Stomach (tissue), 4 donors: Measurements from ENCODE around the gene ERC2.

Source experiments
- CTCF ChIP-seq, 7 experiments: fragments of 450-650 bp in 4 of 7; fragments of 200-600 bp in 3 of 7; sonication (generic) in 3 of 7; IDR thresholded peaks; one replicate each; pipeline ENCODE4 v1.5.1; 2016 to 2019; ENCODE audit warnings: antibody characterized with exemption in 7 of 7, control low read depth in 2 of 7, mild to moderate bottlenecking in 1 of 7
- POLR2A ChIP-seq, 4 donors: fragments of 450-650 bp; IDR thresholded peaks; one replicate each; pipeline ENCODE4 v1.6.1; 2016; ENCODE audit warnings: antibody characterized with exemption in 4 of 4, control low read depth in 2 of 4, mild to moderate bottlenecking in 1 of 4, moderate library complexity in 1 of 4

DNA sequence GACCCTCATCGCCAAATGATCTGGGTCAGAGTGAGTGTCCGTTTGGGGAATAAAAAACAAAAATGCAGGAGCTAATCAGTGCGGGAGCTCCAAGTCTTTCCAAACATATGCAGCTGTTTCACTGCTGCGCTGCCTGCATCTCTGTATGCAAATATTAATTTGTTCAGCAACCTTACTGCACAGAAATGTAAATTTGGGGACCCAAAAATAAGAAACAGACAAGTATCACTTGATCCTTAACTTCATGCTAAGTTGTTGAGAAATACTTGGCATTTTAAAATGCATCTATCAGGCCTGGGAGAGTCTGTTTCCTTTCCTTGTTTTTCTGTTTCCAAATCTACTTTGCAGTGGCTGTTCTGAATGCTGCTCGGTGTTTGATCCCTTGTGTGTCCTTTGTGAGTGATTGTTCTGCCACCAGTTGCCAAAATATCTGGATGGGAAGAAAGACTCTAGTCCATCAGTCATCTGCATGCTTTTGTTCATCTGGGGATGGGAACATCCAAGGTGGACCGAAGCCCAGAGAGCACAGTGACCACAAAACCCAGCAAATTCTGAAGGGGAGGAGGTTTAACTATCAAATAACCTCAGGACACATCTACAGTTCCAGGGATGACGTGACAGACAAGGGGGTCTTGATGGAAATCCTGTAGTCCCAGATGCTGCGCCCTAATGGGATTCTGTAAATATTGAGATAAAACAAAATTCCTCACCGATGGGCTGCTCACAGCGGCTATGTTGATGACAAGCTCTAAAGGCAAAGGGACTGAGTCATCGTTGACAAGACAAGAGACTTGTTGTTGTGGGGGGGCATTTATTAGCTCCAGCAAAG, 781.6 kb downstream of the ERC2 start:
- TF ChIP-seq POLR2A (IDR thresholded peaks at IDR 0.05) = no peak
- TF ChIP-seq CTCF (IDR thresholded peaks at IDR 0.05) = no peak
